B cell (primary cell): ENCODE data around the gene PIK3R1. TPM values are rescaled to one million over a fixed set of nuclear protein-coding genes. Genes with fewer than 3 reads are reported as not detected.
A peak's percentile ranks its signal among the peaks of the same experiment; 100 is the strongest.

Experiments used
- ATAC-seq: fragments of 200-7000 bp; cut with Tn5 transposase; one replicate; pipeline ENCODE4 v1.10.0; 2021; ENCODE audit warnings: low read depth, mild to moderate bottlenecking, moderate number of reproducible peaks, moderate library complexity
- CTCF ChIA-PET: fragments of 350-600 bp; sonication (Branson Sonifier 250); formaldehyde crosslinking; loops from one replicate; lab custom pipeline; 2021; ENCODE audit warnings: antibody characterized with exemption, inconsistent platforms; lab: Charles Lee
- POLR2A ChIA-PET: fragments of 350-600 bp; sonication (Branson Sonifier 250); formaldehyde crosslinking; loops from one replicate; lab custom pipeline; 2021; ENCODE audit warnings: antibody characterized with exemption; lab: Charles Lee
- DNase-seq: peaks from one replicate; pipeline ENCODE4 v3.0.0; 2013
- H2AFZ ChIP-seq: 2 replicates; pipeline ENCODE4 v1.6.1; 2012; ENCODE audit warnings: mild to moderate bottlenecking, low read depth, low read length; ENCODE audit not compliant: insufficient read depth, poor library complexity, severe bottlenecking
- H3K27ac ChIP-seq, 2 donors: 1 replicate in 1 of 2; 2 replicates in 1 of 2; pipeline ENCODE4 v1.5.1; 2012 to 2013; ENCODE audit warnings: low read length in 2 of 2, mild to moderate bottlenecking in 2 of 2, moderate library complexity in 1 of 2
- H3K27me3 ChIP-seq, 4 experiments: fragments of 200-600 bp in 1 of 4; sonication (generic) in 1 of 4; replicated peaks in 1 of 4; 1 replicate in 2 of 4; 2 replicates in 2 of 4; pipeline versions ENCODE4 v1.6.1 to v1.7.0; 2013 to 2016; ENCODE audit warnings: low read length in 3 of 4, mild to moderate bottlenecking in 2 of 4, mixed read lengths in 1 of 4, moderate library complexity in 1 of 4; ENCODE audit not compliant: insufficient read depth in 4 of 4, control insufficient read depth in 3 of 4; ENCODE audit errors: control extremely low read depth in 1 of 4
- H3K36me3 ChIP-seq, 2 experiments: replicated peaks in 1 of 2; 1 replicate in 1 of 2; 2 replicates in 1 of 2; pipeline versions ENCODE4 v1.6.1 to v1.7.1; 2013; ENCODE audit warnings: low read length in 1 of 2; ENCODE audit not compliant: insufficient read depth in 2 of 2, control insufficient read depth in 1 of 2; ENCODE audit errors: control extremely low read depth in 1 of 2, extremely low read depth in 1 of 2
- H3K4me1 ChIP-seq, 2 donors: fragments of 200-600 bp in 1 of 2; sonication (generic) in 1 of 2; 1 replicate in 1 of 2; 2 replicates in 1 of 2; pipeline versions ENCODE4 v1.5.1 to v1.6.1; 2013 to 2017; ENCODE audit warnings: low read length in 2 of 2; ENCODE audit not compliant: control insufficient read depth in 2 of 2, insufficient read depth in 2 of 2
- H3K4me2 ChIP-seq: replicated peaks from 2 replicates; pipeline ENCODE3; 2012; ENCODE audit warnings: mild to moderate bottlenecking, low read depth, low read length; ENCODE audit not compliant: poor library complexity, severe bottlenecking
- H3K4me3 ChIP-seq, 5 experiments: fragments of 200-600 bp in 1 of 5; sonication (generic) in 1 of 5; 1 replicate in 3 of 5; 2 replicates in 2 of 5; pipeline versions ENCODE4 v1.5.1 to v1.7.0; 2011 to 2016; ENCODE audit warnings: low read length in 4 of 5, mild to moderate bottlenecking in 4 of 5, low read depth in 2 of 5, control low read depth in 1 of 5, moderate library complexity in 1 of 5; ENCODE audit not compliant: insufficient read depth in 1 of 5; ENCODE audit errors: control extremely low read depth in 1 of 5, extremely low read depth in 1 of 5
- H3K79me2 ChIP-seq: fragments of 200-600 bp; sonication (generic); one replicate; pipeline ENCODE4 v1.6.0; 2016; ENCODE audit warnings: low read length; ENCODE audit not compliant: control insufficient read depth, insufficient read depth
- H3K9ac ChIP-seq: fragments of 200-600 bp; sonication (generic); 2 replicates; pipeline ENCODE4 v1.6.1; 2017; ENCODE audit warnings: mild to moderate bottlenecking, low read length, moderate library complexity
- H3K9me3 ChIP-seq, 3 donors: one replicate each; pipeline versions ENCODE4 v1.6.1 to v1.7.1; 2013; ENCODE audit warnings: low read length in 2 of 3; ENCODE audit not compliant: control insufficient read depth in 2 of 3, insufficient read depth in 1 of 3; ENCODE audit errors: control extremely low read depth in 1 of 3
- H4K20me1 ChIP-seq: 2 replicates; pipeline ENCODE4 v1.6.0; 2012; ENCODE audit warnings: mild to moderate bottlenecking, low read length; ENCODE audit not compliant: insufficient read depth, control insufficient read depth, poor library complexity, severe bottlenecking
- H3K27ac Mint-ChIP-seq: one replicate; pipeline ENCODE4 v1.8.0; 2021; ENCODE audit warnings: mixed read lengths
- H3K27me3 Mint-ChIP-seq: one replicate; pipeline ENCODE4 v1.8.0; 2021; ENCODE audit warnings: mixed read lengths
- H3K4me1 Mint-ChIP-seq: one replicate; pipeline ENCODE4 v1.8.0; 2021; ENCODE audit warnings: mixed read lengths
- H3K4me3 Mint-ChIP-seq: one replicate; pipeline ENCODE4 v1.8.0; 2021; ENCODE audit warnings: mixed read lengths
- H3K9me3 Mint-ChIP-seq: one replicate; pipeline ENCODE4 v1.8.0; 2022; ENCODE audit warnings: mixed read lengths; ENCODE audit not compliant: insufficient read depth
- EZH2 ChIP-seq: IDR thresholded peaks from 2 replicates; pipeline ENCODE4 v1.6.1; 2012; ENCODE audit warnings: borderline replicate concordance, low read depth, mild to moderate bottlenecking, moderate library complexity, low read length; ENCODE audit not compliant: insufficient read depth, poor library complexity, severe bottlenecking
- WGBS: methylation state at CpG from one replicate; pipeline ENCODE4 v1.1.5; 2013; ENCODE audit warnings: missing lambda C conversion rate; ENCODE audit not compliant: insufficient coverage; 5-methylcytosine and 5-hydroxymethylcytosine counted together
- intact Hi-C: fragments of 100-400 bp; cut with micrococcal nuclease; formaldehyde crosslinking; loops from one replicate; pipeline ENCODE4 v1.10.0; 2022
- polyA plus RNA-seq: library from polyadenylated mRNA; depleted of rRNA; stranded (reverse); fragments of >200 nt; gene quantifications from 2 replicates; pipeline ENCODE4 v1.2.3, GENCODE V29; 2012
- total RNA-seq, 2 donors: library from RNA; stranded (reverse); fragments of 120-200 nt in 1 of 2; gene quantifications; 1 replicate in 1 of 2; 2 replicates in 1 of 2; pipeline versions ENCODE4 v1.2.3 to v1.2.4, GENCODE V29; 2013 to 2022
- TF ChIP-seq, protein P1 (sequence below): fragments of 200-600 bp; IDR thresholded peaks from one replicate; pipeline ENCODE4 v1.8.0; 2022; ENCODE audit warnings: antibody characterized with exemption, mild to moderate bottlenecking

The PIK3R1 gene
- total and polyA plus RNA-seq, 2 donors (not counting 1 experiment from before 2014, with no cell fraction given) = 5.6 to 63.8 TPM

DNA sequence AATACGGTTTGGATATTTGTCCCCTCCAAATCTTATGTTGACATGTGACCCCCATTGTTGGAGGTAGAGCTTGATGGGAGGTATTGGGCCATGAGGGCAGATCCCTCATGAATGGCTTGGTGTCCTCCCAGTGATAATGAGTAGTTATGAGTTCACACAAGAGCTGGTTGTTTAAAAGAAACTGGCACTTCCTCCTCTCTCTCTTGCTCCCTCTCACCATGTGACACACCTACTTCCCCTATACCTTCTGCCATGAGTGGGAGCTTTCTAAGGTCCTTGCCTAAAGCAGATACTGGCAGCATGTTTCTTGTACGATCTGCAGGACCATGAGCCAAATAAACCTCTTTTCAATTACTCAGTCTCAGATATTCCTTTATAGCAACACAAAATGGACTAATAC lies 132.0 kb downstream of the PIK3R1 start:
- Histone ChIP-seq H4K20me1 (no peaks in the 10 kb centered on the region), H3K4me1 (peaks cover 7 to 9% of the 10 kb centered on the region in 2 donors), H3K36me3 (no peaks in the 10 kb centered on the region), H3K79me2 (no peaks in the 10 kb centered on the region), H3K9ac (no peak overlapping the region), H3K27ac (no peak overlapping the region), H3K4me3 (no peak overlapping the region), H3K9me3 (peaks cover 0 to 4% (median 0%) of the 10 kb centered on the region in 3 donors), H3K27me3 (no peaks in the 10 kb centered on the region), H2AFZ (peak overlapping the region; percentile 23), H3K4me2 (no peak overlapping the region)
- Mint-ChIP-seq H3K27me3 (no peaks in the 10 kb centered on the region), H3K4me1 (peaks cover 7% of the 10 kb centered on the region), H3K4me3 (no peak overlapping the region), H3K9me3 (peaks cover 4% of the 10 kb centered on the region), H3K27ac (no peak overlapping the region)
- CTCF ChIA-PET = no interaction called here
- no CpG with 5 or more reads among the region's 2 CpGs for WGBS
- TF ChIP-seq EZH2 = no peak
- TF ChIP-seq, protein P1, sequence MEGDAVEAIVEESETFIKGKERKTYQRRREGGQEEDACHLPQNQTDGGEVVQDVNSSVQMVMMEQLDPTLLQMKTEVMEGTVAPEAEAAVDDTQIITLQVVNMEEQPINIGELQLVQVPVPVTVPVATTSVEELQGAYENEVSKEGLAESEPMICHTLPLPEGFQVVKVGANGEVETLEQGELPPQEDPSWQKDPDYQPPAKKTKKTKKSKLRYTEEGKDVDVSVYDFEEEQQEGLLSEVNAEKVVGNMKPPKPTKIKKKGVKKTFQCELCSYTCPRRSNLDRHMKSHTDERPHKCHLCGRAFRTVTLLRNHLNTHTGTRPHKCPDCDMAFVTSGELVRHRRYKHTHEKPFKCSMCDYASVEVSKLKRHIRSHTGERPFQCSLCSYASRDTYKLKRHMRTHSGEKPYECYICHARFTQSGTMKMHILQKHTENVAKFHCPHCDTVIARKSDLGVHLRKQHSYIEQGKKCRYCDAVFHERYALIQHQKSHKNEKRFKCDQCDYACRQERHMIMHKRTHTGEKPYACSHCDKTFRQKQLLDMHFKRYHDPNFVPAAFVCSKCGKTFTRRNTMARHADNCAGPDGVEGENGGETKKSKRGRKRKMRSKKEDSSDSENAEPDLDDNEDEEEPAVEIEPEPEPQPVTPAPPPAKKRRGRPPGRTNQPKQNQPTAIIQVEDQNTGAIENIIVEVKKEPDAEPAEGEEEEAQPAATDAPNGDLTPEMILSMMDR = no peak
- DNase-seq (peak; percentile 22), ATAC-seq (no peak)
- POLR2A ChIA-PET = no interaction called here
- intact Hi-C loops = no loop called here

DNA sequence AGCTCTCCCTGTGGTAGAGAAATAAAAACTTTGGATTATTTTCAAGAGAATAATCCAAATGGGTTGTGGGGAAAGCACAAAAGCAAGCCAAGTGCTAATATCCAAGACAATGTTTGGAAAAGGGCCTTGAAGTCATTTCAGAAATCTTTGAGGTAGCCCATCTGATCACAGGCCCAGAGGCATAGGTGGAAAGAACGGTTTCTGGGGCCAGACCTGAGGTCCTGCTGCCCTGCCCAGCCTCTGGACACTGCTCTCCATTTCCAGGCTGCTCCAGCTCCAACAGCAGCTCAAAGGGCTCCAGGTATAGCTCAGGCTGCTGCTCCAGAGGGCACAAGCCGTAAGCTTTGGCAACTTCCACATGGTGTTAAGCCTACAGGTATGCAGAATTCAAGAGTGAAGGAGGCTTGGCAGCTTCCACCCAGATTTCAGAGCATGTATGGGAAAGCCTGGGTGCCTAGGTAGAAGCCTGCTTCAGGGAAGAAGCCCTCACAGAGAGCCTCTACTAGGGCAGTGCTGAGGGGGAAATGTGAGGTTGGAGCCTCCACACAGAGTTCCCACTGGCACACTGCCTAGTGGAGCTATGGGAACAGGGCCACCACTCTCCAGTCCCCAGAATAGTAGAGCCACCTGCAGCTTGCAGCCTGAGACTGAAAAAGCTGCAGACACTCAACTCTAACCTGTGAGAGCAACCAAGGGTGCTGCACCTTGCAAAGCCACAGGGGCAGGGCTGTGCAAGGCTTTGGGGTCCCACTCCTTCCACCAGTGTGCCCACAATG lies 133.1 kb downstream of the PIK3R1 start:
- Histone ChIP-seq H3K79me2 (no peaks in the 10 kb centered on the region), H2AFZ (no peak overlapping the region), H3K4me1 (peaks cover 7 to 9% of the 10 kb centered on the region in 2 donors), H3K27ac (no peak overlapping the region), H3K4me3 (no peak overlapping the region), H3K9ac (no peak overlapping the region), H4K20me1 (no peaks in the 10 kb centered on the region), H3K9me3 (peaks cover 0 to 4% (median 0%) of the 10 kb centered on the region in 3 donors), H3K36me3 (no peaks in the 10 kb centered on the region), H3K4me2 (no peak overlapping the region), H3K27me3 (no peaks in the 10 kb centered on the region)
- no peaks in the 10 kb centered on the region for H3K27me3 Mint-ChIP-seq
- DNase-seq = no peak
- no peak overlapping the region for H3K4me3 Mint-ChIP-seq
- TF ChIP-seq, protein P1 = no peak
- no peak for TF ChIP-seq EZH2
- 89% methylated on average over 2 of the region's 2 CpGs for WGBS
- no peak overlapping the region for H3K27ac Mint-ChIP-seq
- ChIA-PET POLR2A (interaction anchor here (0.6 kb wide), 1 partner anchor 10 kb away, joined by 3 read pairs; no protein-coding TSS in a partner anchor), CTCF (no interaction called here)
- intact Hi-C loops = no loop called here
- peaks cover 7% of the 10 kb centered on the region for H3K4me1 Mint-ChIP-seq
- peaks cover 4% of the 10 kb centered on the region for H3K9me3 Mint-ChIP-seq
- ATAC-seq = no peak
